ENCODE results near the gene CLRN1. TPM values are rescaled to one million over a fixed set of nuclear protein-coding genes. Genes with fewer than 3 reads are reported as not detected.
A peak's percentile ranks its signal among the peaks of the same experiment; 100 is the strongest.

The CLRN1 gene
- total and polyA plus RNA-seq, 2 of the 13 experiments (the other 11 are each of a cell fraction or from before 2014, with no cell fraction given), result not detected

DNA sequence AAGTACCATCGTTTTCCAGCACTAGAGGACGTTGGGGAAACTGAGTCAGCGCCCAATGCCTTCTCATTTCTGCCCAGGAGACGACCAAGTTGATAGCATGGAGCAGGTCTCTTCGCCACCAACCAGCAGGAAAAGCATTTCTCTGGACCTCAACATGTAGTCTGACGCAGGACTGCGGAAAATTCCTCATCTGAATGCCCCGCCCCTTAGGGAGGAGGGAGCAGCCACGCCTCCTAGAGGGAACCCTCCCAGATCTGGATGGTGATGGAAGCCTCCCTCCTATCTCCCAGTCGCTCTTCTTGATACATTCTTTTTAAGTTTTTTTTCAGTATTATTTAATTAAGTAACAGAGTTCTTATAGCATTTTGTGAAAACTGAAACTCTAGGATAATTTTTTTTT lies 49.9 kb downstream of the CLRN1 start:
- ATAC-seq (no peak), DNase-seq (ENCODE audit: low spot score) (no peak), FAIRE-seq (no peak)
- Histone ChIP-seq H4K20me1 (ENCODE audit: insufficient read depth, low read length) (no peaks in the 10 kb centered on the region), H3K4me2 (ENCODE audit: low read depth, low read length) (no peak overlapping the region), H3K4me3 (replicated peaks in 1 of 3; ENCODE audit: insufficient read depth in 1 of 3, low read depth in 2 of 3, low read length in 3 of 3) (no peak overlapping the region), H3K9me3 (ENCODE audit: low read length) (no peaks in the 10 kb centered on the region), H3K27me3 (ENCODE audit: control insufficient read depth in 1 of 2, insufficient read depth in 2 of 2, low read length in 2 of 2) (peaks cover 0 to 18% of the 10 kb centered on the region in 2 experiments; a peak in 2 of 5 replicates), H3K79me2 (ENCODE audit: insufficient read depth, low read length) (no peaks in the 10 kb centered on the region), H2AFZ (ENCODE audit: low read length) (no peak overlapping the region), H3K27ac (ENCODE audit: extremely low read length, insufficient read depth, low read length) (no peak overlapping the region), H3K9ac (ENCODE audit: insufficient read depth, low read depth, low read length) (no peak overlapping the region), H3K36me3 (replicated peaks in 1 of 2; ENCODE audit: control insufficient read depth in 1 of 2, insufficient read depth in 2 of 2, low read length in 2 of 2) (no peaks in the 10 kb centered on the region), H3K4me1 (ENCODE audit: insufficient read depth, low read length) (no peaks in the 10 kb centered on the region)
- in situ Hi-C loops (cut with HindIII; ENCODE audit: extremely low pct_ligation_motif_present, low pct_unique_long_range_greater_than_20kb), result no loop called here
- intact Hi-C loops (cut with micrococcal nuclease; ENCODE audit: unreplicated experiment), result loop anchor here (10.0 kb wide), 1 partner anchor 162 kb away; the partner anchor contains the start of gene MED12L
- POLR2A ChIA-PET, result no interaction called here
- WGBS (ENCODE audit: low lambda C conversion rate), result 11% methylated on average over 10 of the region's 10 CpGs
- TF ChIP-seq ZNF572 (CRISPR knock-in tag; IDR thresholded peaks at IDR 0.05), result no peak
- BruUV-seq (replicated peaks), result no TSS peak
- CTCF ChIA-PET (ENCODE audit: low intra/inter-chr PET ratio, low total read pairs), result no interaction called here

GRCh38 chr3:150921209-150921608 lies 51.3 kb downstream of the CLRN1 start:
- H3K79me2 ChIP-seq (ENCODE audit: insufficient read depth, low read length), result no peaks in the 10 kb centered on the region
- no peaks in the 10 kb centered on the region for H4K20me1 ChIP-seq (ENCODE audit: insufficient read depth, low read length)
- CTCF ChIA-PET (ENCODE audit: low intra/inter-chr PET ratio, low total read pairs), result no interaction called here
- BruUV-seq (replicated peaks), result no TSS peak
- no peaks in the 10 kb centered on the region for H3K36me3 ChIP-seq (replicated peaks in 1 of 2; ENCODE audit: control insufficient read depth in 1 of 2, insufficient read depth in 2 of 2, low read length in 2 of 2)
- TF ChIP-seq ZNF530 (CRISPR knock-in tag; IDR thresholded peaks at IDR 0.05; ENCODE audit: low read depth) (no peak), ZNF350 (CRISPR knock-in tag; IDR thresholded peaks at IDR 0.05; ENCODE audit: borderline replicate concordance, low read depth) (no peak), BHLHE40 (IDR thresholded peaks at IDR 0.05; ENCODE audit: low read length) (peak; percentile 63; the same call in 1 of the 2 replicates), FOXA1 (IDR thresholded peaks at IDR 0.05) (no peak), FOXA1 (CRISPR knock-in tag; IDR thresholded peaks at IDR 0.05) (no peak)
- TF ChIP-seq, protein P1, sequence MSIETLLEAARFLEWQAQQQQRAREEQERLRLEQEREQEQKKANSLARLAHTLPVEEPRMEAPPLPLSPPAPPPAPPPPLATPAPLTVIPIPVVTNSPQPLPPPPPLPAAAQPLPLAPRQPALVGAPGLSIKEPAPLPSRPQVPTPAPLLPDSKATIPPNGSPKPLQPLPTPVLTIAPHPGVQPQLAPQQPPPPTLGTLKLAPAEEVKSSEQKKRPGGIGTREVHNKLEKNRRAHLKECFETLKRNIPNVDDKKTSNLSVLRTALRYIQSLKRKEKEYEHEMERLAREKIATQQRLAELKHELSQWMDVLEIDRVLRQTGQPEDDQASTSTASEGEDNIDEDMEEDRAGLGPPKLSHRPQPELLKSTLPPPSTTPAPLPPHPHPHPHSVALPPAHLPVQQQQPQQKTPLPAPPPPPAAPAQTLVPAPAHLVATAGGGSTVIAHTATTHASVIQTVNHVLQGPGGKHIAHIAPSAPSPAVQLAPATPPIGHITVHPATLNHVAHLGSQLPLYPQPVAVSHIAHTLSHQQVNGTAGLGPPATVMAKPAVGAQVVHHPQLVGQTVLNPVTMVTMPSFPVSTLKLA (IDR thresholded peaks at IDR 0.05), result peak; percentile 69
- H3K27me3 ChIP-seq (ENCODE audit: control insufficient read depth in 1 of 2, insufficient read depth in 2 of 2, low read length in 2 of 2), result peaks cover 0 to 18% of the 10 kb centered on the region in 2 experiments; a peak in 2 of 5 replicates
- no peak for DNase-seq (ENCODE audit: low spot score)
- no peak for FAIRE-seq
- H3K9me3 ChIP-seq (ENCODE audit: low read length), result no peaks in the 10 kb centered on the region
- WGBS (ENCODE audit: low lambda C conversion rate), result 3% methylated on average over 4 of the region's 4 CpGs
- H3K4me2 ChIP-seq (ENCODE audit: low read depth, low read length), result no peak overlapping the region
- no peak overlapping the region for H3K9ac ChIP-seq (ENCODE audit: insufficient read depth, low read depth, low read length)
- ATAC-seq, result no peak
- intact Hi-C loops (cut with micrococcal nuclease; ENCODE audit: unreplicated experiment) (loop anchor here (10.0 kb wide), 1 partner anchor 164 kb away; the partner anchor contains the start of gene MED12L), in situ Hi-C loops (cut with HindIII; ENCODE audit: extremely low pct_ligation_motif_present, low pct_unique_long_range_greater_than_20kb) (no loop called here)
- H2AFZ ChIP-seq (ENCODE audit: low read length), result no peak overlapping the region
- POLR2A ChIA-PET, result no interaction called here
- H3K27ac ChIP-seq (ENCODE audit: extremely low read length, insufficient read depth, low read length), result no peak overlapping the region
- no peak overlapping the region for H3K4me3 ChIP-seq (replicated peaks in 1 of 3; ENCODE audit: insufficient read depth in 1 of 3, low read depth in 2 of 3, low read length in 3 of 3)
- no peaks in the 10 kb centered on the region for H3K4me1 ChIP-seq (ENCODE audit: insufficient read depth, low read length)

Measured in HepG2 (cell line).